Right renal pelvis (tissue), 4 donors: ENCODE results near the gene ITGBL1. TPM values are rescaled to one million over a fixed set of nuclear protein-coding genes. Genes with fewer than 3 reads are reported as not detected.

ENCODE experiments used
- DNase-seq, 4 donors: peaks; one replicate each; pipeline ENCODE4 v3.0.0-alpha.2; 2013; ENCODE audit warnings: low read depth in 4 of 4, low spot score in 3 of 4, missing footprints in 1 of 4
- polyA plus RNA-seq, 4 donors: library from polyadenylated mRNA; unstranded; fragments of 120-200 nt; gene quantifications; one replicate each; pipeline ENCODE4 v1.2.1, GENCODE V29; 2013; ENCODE audit not compliant: insufficient read length in 4 of 4

ITGBL1 gene
- polyA plus RNA-seq, 4 donors: 0.45 to 2.8 (median 0.95) TPM

DNA sequence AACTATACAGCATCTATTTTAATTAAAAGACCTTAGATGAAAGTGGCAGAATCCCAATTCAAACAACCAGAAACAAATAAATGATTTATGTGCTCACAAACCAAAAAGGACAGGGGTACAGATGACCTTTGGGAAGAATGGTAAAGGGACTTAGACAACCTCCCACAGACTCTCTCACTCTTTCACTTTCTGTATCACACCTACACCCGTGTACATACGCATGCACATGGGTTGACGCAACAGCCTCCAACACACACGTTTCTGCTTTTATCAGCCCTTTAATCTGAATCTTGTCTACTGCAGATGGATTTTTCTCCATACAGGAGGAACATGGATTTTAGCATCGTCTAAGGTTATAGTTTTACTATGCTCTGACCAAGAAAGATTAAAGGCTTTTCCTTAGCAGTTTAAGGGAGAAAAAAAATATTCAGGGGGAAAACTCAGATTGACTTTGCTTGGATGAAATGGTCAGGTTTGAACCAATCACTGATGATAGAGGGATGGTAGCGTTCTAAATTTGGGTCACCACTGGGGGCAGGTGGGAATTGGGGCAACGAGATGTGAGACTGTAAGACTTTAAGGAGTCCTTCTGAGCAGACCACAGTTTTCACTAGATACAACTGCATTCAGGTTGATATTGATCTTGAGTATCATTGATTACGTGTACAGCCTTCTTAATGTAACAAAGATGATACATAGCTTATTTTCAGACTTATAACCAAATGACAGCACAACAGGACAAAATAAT is 166.1 kb downstream of the ITGBL1 start:
- no peak for DNase-seq

DNA sequence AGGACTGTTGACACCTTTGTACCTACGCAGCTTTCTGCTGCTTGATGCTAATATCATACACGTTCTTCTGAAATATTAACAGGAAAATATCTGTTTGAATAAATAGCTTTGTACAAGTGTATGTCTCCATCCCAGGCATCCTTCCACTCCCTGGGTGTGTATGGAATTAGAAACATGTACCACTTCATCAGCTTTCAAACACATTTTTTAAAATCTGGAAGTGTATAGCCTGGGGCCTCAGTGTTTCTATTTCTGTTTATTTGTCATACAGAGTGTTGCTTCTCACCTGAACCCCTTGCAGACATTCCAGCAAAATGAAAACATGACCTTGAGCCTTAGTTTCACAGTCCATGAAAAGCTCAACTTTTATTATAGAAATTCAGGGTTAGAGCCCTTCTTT is 168.6 kb downstream of the ITGBL1 start:
- no peak for DNase-seq

DNA sequence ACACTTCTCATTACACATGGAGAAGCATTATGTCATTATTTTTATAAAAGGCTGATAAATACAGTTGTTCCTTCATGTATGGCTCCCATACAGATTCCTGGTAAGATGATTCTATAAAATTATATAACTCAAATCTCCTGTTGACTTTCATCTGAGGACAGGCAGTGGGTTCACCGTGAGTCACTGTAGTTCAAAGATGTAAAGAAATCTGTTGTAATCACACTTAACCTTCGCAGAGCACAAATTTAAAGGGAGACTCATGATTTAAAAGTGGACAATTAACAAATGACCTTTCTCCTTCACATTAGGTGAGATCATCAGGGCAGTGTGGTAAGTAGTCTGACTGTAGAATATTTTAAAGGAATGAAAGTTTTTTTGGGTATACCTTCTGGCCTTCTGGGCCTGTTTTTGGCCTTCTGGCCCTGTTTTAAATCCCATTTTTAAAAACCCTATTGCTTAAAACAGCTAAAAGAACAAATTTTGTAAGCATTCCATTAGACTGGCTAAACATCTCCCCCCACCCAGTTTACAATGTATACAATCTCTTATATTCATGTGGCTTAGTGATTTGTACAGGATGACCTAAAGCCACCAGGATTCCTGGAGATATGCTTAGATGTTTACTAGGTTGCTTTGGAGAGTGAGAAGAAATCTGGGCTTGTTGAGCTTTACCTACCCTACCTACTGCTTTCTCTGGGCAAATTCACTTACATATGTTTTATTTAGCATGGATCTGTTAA is 171.2 kb downstream of the ITGBL1 start:
- DNase-seq: no peak

DNA sequence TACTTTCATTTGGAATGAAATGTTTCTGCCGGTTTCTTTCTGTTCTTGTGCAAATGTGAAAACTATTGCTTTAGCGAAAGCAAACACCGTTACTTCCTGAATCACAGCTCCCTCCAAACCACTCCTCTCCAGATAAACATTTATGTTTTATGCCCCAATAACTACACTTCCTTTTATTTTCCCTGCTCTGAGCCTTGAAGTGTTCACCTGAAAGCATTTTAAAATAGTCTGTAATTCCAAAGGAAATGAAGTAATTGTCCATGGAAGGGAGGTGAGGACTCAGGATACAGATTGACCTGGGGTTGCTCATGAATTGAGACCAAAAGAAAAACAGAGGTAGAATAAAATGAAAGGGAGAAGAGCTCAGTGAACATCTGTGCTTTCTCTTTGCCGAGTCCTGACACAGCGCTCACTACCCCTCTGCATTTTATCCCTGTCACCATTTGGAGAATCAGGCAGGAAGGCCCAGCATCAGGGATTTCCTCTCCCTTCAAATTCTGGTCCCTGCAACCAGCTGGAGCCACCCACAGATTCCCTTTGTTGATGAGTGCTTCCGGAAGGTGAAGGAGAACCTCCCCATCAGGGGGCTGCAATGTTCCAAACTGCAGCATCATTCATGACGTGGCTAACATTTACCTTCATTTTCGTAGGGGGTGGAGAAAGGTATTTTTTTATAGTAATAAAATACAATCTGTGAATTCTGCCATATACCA is 171.9 kb downstream of the ITGBL1 start:
- DNase-seq: peak in 1 of 4 donors; percentile 23

DNA sequence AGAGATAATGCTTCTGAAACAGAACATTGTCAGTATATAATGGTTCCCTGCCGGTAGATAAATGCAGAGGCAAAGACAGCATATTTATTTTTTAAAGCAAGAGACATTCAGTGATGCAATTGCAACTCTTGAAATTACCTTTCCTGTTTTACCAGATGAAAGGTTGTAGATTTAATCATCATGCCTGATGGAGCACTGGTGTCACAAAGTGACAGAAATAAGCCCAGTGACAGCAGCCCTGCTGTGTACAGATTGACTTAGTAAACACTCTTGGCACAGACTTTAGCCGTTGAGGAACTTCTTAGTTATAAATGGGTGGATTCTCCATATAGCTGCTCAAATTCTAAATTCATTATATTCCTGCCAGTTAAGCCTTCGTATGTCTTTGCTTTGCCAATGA is 172.5 kb downstream of the ITGBL1 start:
- no peak for DNase-seq

DNA sequence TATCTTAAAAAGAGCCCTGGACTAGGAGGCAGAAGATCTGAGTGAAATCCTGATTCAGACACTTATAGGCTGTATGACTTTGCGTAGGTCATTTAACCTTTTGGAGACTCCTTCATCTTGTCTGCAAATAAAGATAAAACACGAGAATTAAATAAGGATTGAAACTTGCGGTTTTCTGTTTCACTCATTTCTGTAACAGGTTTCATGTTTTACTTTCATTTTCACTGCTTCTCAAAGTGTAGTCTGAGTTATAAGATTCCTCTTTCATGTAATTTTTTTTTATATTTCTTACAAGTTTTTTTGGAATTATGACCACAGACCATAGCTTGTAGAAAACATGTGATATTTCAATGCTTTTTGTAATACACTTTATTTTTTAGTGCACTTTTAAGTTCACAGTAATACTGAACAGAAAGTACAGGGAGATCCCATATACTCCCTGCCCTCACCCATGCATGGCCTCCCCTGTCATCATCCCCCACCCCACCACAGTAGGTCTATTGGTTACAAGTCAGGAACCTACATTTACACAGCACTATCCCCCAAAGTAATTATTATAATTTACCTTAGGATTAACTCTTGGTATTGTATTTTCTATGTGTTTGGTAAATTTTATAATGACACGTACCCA is 174.6 kb downstream of the ITGBL1 start:
- no peak for DNase-seq

DNA sequence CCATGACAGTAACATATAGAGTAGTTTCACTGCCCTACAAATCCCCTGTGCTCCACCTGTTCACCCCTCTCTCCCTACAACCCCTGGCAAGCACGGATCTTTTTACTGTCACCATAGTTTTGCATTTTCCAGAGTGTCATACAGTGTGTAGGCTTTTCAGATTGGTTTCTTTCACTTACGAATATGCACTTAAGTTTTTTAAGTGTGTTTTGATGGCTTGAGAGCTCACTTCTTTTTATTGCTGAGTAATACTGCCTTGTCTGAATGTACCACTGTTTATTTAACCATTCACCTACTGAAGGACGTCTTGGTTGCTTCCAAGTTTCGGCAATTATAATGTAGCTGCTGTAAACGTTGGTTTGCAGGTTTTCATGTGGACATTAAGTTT is 175.1 kb downstream of the ITGBL1 start:
- no peak for DNase-seq

DNA sequence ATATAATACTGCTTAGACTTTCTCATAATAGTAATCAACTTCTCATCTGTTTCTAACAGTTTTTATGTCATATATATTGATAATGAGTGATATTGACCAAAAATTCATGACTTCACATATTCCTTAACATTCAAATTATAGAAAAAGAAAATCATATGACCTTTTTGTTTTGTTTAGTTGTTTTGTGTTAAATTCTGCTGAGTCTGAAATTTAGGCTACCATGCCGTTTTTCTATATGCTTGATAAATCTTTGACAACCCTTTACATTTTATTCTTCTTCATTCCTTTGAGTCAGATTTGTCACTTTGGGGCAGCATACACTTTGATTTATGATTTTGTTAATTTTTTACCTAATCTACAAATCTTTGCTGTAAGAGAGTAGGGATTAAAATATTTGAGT is 176.4 kb downstream of the ITGBL1 start:
- DNase-seq: no peak

DNA sequence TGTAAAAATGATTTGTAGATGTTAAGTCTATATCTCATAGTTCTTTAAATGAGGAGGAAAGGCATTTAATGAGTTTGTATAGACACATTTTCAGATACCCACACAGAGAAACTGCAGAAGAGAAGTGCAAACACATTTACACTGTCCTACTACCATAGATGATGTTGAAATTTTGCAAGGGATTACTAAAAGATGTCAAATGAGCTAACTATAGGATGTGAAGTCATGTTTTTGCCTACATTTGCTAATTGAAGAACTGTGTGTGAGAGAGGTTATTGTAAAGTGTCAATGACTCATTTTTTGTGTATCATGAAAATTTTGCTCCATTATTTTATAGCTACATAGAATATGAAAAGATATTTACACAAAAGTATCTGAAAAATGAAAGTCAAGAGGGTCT is 178.9 kb downstream of the ITGBL1 start:
- DNase-seq: no peak

DNA sequence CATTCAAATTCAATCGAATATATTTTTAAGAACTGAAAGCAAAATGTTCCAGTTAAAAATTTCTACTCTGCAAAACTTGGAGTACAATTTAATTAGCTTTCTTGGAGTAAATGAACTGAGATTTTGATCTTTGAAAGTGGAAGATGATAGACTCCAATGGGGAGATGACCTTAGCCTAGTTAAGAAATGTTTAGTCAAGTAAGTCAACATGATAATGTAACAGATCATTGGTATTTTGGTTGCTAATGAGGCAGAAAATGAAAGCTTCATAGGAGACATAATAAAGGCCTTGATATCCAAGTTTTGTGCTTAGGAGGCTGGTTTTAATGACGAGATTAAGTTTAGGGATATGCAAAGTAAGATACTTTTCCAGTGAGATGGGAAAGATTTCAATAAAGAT is 181.7 kb downstream of the ITGBL1 start:
- no peak for DNase-seq

DNA sequence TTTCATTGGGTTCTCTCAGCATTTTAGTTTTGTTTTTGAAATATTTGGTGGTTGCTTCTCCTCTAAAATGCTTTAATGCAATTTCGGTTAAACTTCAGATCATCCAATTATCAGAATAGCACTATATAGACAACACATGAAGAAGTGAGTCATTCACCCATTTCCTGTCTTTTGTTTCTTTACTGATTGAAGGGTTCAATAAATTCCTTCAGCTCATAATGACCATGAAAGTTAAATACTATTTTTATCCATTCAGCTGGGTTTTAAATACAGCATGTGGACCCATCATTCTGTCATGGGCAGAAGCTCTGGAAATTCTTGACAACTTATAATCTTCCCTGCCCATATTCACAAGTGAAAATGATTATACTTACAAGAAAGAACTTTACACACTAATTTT is 187.2 kb downstream of the ITGBL1 start:
- DNase-seq: no peak

DNA sequence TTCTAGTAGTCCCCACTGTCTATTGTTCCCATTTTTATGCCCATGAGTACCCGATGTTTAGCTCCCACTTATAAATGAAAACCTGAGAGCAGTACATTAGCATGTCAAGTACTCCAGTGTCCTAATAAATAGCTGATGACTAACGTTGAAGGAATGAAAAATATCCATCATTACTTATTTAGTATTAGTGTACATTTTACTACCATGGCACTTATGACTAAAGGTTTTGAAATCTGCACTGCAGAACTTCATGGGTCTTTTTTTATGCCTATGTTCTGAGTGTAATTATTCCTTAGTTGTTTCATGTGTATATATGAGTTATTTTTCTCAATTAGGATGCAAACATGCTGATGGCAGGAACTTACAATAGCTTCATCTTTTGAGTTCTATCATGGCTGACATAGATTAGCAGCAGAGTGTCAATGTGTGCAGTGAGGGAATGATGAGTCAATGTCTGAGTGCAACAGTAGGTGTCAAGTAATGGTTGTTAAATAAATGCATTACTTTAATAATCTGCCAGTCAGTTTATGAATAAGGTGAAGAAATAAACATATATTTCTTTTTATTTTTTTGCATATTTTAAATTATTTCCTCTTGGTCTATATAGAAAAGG is 188.4 kb downstream of the ITGBL1 start:
- DNase-seq: no peak

DNA sequence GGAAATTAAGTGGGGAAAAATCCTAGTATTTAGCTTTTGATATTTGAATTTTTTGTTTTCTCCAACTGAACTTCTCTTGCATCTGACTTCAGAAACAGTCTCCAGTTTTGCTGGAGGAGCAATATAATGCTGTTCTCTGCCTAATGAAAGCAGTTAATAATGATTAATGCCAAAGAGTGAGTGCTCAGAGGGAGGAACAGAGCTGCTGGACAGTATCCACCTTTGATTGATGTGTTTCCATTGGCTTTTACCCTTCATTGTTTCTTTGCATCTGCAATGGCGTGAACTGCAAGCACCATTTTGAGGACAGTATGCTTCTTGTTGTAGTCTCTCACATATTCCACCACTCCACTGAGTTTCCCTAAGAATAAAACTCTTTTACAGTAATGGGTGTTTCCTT is 193.4 kb downstream of the ITGBL1 start:
- DNase-seq: no peak

DNA sequence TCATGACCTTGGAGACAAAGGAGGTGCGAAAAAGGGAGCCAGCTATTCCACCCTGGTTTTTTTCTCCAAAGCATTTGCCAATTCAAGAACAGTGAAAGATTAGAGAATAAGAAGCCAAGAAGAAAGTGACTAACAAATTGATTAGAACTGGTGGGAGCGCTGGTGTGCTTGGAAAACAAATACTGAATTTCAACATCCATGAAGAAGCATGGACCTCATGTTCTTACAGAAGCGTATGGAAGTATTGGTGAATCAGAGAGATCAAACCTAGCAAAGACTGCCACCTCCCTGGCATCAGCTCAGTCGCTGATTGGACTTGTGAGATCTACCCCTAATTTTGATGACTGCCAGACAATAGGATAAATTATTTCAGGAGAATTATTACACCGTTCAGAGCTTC is 195.3 kb downstream of the ITGBL1 start:
- no peak for DNase-seq

DNA sequence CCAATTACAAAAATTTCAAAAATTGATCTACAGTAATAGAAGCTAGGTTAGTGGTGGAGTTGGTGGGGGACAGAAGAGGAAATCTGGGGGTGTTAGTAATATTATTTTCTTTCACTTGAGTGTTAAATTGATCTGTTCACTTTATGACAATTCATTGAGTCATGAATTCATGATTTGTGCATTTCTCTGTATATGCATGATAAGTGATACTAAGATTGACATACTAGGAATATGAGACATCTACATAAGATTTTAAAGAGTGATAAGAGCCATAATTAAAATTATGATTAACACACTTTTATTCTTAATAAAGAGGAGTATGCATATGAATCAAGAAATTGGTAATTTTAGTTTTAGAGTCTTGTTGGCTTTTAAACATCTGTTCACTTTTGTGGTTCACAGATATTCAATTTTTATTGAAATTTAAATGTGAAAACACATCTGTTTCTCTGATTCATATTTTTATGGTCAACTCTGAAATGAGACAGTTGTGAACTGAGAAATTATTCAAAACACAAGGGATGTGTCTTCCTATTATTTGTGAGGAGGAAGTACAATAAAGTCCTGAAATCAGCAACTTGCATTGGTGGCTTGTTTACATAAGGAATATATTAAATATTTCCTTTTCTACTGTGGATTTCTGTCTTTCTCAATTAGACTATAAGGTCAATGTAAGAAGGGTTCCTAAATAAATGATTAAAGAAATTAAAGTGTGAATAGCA is 196.5 kb downstream of the ITGBL1 start:
- no peak for DNase-seq

DNA sequence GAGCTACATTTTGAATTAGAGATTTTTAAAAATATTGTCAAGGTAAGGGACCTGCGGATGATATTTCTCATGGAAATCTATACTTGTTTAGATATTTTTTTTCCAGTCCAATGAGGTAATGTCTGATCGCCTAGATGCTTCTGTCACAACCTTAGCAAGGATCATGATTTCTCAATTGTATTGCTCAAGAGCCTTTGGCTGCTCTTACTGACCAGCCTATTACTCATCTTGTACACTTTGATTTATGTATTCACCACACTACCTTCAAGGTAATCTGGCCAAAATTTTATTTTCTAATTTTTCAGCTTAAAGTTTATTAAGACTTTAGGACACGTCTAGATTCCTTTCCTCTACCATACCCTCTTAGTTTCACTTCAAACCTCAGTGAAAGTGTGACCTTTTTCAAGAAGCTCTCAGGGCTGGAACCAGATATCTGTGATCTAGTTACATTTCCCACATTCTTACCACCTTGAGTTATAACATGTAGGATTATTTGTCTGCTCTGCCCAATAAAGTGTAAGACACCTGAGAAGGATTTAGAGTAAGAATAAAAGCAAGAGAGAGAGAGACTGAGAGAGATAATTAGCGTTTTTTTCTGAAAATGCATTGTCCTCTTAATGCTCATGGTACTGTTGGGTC is 197.1 kb downstream of the ITGBL1 start:
- DNase-seq: peak in 2 of 4 donors; percentile 15 to 16

DNA sequence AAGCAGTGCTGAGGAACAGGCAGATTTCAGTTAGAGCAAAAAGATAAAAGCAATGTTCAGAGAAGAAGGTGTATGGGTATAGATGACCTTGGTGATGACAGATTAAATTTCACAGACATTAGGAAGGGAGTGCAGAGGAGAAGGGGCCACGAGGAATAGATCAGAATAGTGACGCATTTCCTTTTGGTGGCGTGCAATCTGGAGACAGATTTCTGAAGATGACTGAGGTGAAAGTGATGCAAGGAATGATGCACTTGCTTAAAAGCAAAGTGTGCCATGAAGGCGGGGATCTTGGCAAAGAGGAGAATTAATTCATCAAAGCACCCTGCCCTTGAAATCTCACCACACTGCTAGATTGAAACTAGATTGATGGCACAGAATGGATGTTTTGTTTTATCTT is 202.4 kb downstream of the ITGBL1 start:
- DNase-seq: no peak

DNA sequence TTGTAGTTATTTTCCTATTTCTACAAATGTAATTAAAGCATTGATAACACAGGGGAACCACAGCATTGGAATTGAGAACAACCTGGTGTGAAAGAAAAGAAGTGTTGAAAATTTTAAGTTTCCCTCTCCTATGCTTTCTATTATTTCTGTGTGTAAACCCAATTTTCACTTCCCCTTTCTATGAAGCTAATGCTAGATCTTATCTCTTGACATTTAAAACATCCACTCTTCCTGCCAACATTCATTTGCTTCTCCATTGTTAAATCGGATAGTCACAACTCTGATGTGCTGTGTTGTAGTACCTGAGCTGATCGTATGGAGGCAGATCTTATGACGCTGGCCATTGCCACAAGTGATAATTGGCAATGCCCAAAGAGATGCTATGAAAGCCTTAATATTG is 203.0 kb downstream of the ITGBL1 start:
- DNase-seq: no peak

DNA sequence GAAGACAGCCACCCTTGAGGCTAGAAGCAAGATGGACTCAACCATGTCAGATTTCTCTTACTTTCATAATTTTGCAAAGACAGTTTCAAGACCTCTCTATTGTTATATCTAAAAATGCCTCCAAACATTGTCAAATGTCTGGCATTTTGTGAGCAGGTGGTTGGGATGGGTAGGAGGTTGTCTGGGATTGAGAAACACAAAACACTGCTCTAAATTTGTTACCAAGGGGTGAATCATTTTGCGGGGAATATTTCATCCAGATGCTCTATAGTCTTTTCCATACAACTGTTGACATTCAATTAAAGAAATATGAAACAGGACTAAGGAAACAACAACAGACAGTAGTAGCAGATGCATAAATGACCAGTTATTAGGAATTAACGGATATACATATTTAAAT is 208.2 kb downstream of the ITGBL1 start:
- DNase-seq: no peak

DNA sequence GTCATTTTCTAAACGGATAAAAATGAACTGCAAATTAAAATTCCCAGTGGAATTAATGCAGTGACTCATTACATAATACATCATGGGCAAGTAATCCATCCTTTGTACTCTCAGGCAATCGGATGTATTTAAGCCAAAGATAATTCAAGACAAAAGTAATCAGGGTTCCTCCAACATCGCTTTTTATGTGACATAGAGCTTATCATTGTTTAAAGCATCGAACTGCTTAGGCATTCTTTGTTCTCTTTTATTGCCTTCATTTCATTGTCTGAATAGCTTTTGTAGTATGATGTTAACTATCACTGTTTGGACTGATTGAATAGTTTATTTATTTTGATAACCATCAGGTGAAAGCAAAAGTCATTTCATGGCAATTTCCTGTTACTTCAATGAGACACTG is 209.4 kb downstream of the ITGBL1 start:
- no peak for DNase-seq
